GM12892 (cell line): ENCODE data around the gene FLYWCH2.

ENCODE experiments used
- POLR2A ChIP-seq: IDR thresholded peaks from 2 replicates; pipeline ENCODE4 v1.6.1; 2011; ENCODE audit warnings: low read depth, low read length, control low read depth
- POLR2AphosphoS5 ChIP-seq: IDR thresholded peaks from 2 replicates; pipeline ENCODE4 v1.6.1; 2011; ENCODE audit warnings: low read depth, low read length, control low read depth

- TF ChIP-seq POLR2A: no peak
- no peak for TF ChIP-seq POLR2AphosphoS5
These were observed 24.6 kb upstream of the FLYWCH2 start for GRCh38 chr16:2858245-2859025.
